SH-SY5Y (cell line): ENCODE measurements around the gene ADCY6.

Experiments
- GATA2 ChIP-seq: IDR thresholded peaks from 2 replicates; pipeline ENCODE4 v1.6.1; 2011; ENCODE audit warnings: mild to moderate bottlenecking, low read depth, low read length
- GATA3 ChIP-seq: IDR thresholded peaks from 2 replicates; pipeline ENCODE4 v1.6.1; 2011; ENCODE audit warnings: low read depth, mild to moderate bottlenecking, low read length, moderate library complexity

- TF ChIP-seq GATA2 (no peak), GATA3 (no peak)
These were observed 7.0 kb downstream of the ADCY6 start for GRCh38 chr12:48781750-48782456.
